IPS DF 19.7 (cell line): ENCODE data around the gene MPV17L2.
A peak's percentile ranks its signal among the peaks of the same experiment; 100 is the strongest.

Experiments used
- DNase-seq: peaks from one replicate; pipeline ENCODE4 v3.0.0-alpha.2; 2013; ENCODE audit warnings: low read depth, low spot score

Gene MPV17L2

GRCh38 chr19:18218600-18218999, 25.6 kb downstream of the MPV17L2 start:
- no peak for DNase-seq

GRCh38 chr19:18219911-18220631, 27.1 kb downstream of the MPV17L2 start:
- no peak for DNase-seq

GRCh38 chr19:18220632-18221275, 27.7 kb downstream of the MPV17L2 start:
- DNase-seq, result no peak

- no peak for DNase-seq
These were observed 29.1 kb downstream of the MPV17L2 start for GRCh38 chr19:18221815-18222725.

GRCh38 chr19:18223860-18224524, 31.0 kb downstream of the MPV17L2 start:
- DNase-seq, result no peak

GRCh38 chr19:18224525-18225354, 31.7 kb downstream of the MPV17L2 start:
- DNase-seq, result peak; percentile 96

GRCh38 chr19:18225355-18225701, 32.3 kb downstream of the MPV17L2 start:
- DNase-seq, result no peak

GRCh38 chr19:18225702-18226468, 32.9 kb downstream of the MPV17L2 start, which contains the start of gene PDE4C:
TSS of gene PDE4C (minus strand) at chr19:18226438. CDS start at chr19:18226415, 23 bp downstream.
- DNase-seq, result no peak

GRCh38 chr19:18226956-18227780, 34.1 kb downstream of the MPV17L2 start:
- DNase-seq, result no peak

GRCh38 chr19:18227781-18228271, 34.8 kb downstream of the MPV17L2 start:
- no peak for DNase-seq

- no peak for DNase-seq
These were observed 36.5 kb downstream of the MPV17L2 start for GRCh38 chr19:18229474-18229873.

- no peak for DNase-seq
These were observed 36.9 kb downstream of the MPV17L2 start for GRCh38 chr19:18229915-18230314.

GRCh38 chr19:18230941-18231734, 38.1 kb downstream of the MPV17L2 start:
- DNase-seq, result no peak

- DNase-seq, result no peak
These were observed 38.8 kb downstream of the MPV17L2 start for GRCh38 chr19:18231775-18232174.

GRCh38 chr19:18232540-18233223, 39.7 kb downstream of the MPV17L2 start:
- no peak for DNase-seq

GRCh38 chr19:18233224-18233825, 40.3 kb downstream of the MPV17L2 start:
- no peak for DNase-seq

GRCh38 chr19:18234194-18234593, 41.2 kb downstream of the MPV17L2 start:
- no peak for DNase-seq
